HG02759 (cell line): ENCODE measurements around the gene TASP1.
"Not testable (repeated sequence)": the region's sequence is repeated elsewhere in the genome, so short reads cannot be mapped to it uniquely, and the experiment has no call there.

Experiments used
- ATAC-seq: cut with Tn5 transposase; IDR thresholded peaks from one replicate; pipeline ENCODE4 v1.9.1; 2021; ENCODE audit warnings: mild to moderate bottlenecking, moderate library complexity; ENCODE audit not compliant: unreplicated experiment

Gene TASP1

DNA sequence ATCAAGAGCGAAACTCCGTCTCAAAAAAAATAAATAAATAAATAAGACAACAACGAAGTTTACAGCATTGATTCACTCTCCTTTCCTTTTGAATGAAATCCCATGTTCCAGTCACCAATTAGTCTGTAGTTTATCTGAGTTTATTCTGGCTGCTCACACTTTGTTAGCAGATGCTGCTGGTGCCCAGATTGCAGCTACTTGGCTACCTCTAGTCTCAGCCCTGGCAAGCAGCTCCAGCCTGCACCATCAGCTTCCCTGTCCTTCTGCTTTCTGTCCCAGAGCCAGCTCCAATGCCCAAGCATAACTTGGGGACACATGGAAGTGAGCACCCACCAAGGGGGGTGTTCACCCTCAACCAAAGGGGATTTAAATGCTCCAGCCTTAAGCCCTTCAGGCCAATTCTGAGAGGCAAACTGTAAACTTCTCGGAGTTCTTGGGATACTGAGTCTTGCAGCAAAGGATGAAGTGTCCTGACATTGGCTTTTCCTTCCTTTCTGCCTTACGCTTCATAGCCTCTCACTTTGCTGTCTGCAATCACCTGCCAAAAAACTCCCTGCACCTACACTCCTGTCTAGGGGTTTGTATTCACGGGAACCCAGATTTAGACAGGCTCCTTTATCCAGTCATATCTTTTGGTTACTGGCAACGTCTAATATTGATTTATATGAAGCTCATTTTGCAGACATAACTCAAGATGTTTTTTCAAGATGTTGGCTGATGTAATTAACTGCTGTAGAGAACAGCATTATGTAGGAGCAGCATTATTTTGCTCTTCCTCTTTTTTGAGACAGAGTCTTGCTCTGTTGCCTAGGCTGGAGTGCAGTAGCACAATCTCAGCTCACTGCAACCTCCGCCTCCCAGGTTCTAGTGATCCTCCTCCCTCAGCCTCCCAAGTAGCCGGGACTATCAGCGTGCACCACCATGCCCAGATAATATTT lies 9.8 kb upstream of the TASP1 start:
- ATAC-seq: no peak

- no peak for ATAC-seq
These were observed 5.3 kb upstream of the TASP1 start for GRCh38 chr20:13644010-13644409.

DNA sequence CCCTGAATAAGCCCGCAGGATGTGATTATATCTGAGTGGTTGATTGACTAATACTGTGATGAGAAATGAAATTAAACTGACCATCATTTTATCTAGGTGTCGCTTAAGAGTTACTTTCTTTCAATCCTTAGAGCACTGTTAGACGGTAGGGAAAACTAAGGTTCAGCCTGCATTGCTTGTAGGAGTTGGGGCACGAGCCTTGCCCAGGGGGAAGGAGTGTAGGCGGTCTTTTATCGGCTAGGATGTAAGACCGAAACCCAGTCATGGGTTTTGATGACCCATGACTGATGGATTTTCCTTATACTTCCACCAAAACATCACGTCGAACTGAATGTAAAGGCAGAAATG lies 392 bp upstream of the TASP1 start:
- no peak for ATAC-seq

- ATAC-seq: no peak
These were observed 603 bp downstream of the TASP1 start for GRCh38 chr20:13638162-13638495.

DNA sequence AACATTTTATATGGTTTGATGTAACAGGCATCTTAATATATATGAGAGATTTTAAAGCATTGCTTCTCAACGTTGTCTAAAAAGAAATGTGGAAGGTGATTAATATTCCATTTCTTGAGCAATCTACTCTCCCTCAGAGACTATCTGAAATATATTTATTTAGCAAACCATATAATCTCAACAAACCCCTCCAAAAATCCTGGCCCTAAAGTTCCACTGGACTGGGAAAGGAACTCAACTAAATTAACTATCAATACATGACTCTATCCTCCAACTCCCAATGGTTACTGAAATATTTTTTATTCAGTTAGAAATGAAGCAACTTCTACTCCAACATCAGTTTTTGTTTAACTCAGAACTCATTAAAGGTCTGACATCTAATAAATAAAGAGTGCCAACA lies 6.3 kb downstream of the TASP1 start:
- no peak for ATAC-seq

DNA sequence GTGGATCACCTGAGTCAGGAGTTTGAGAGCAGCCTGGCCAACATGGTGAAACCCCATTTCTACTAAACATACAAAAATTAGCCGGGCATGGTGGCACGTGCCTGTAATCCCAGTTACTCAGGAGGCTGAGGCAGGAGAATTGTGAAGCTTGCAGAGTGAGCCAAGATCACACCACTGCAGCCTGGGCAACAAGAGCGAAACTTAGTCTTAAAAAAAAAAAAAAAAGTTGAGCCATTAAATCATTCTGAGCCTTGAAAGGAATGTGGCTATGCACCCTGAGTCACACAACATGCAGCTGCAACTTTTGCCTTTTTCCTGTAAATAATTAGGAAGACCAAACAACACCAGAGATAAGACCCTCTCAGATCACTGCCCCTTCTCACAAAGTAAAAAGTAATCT lies 11.2 kb downstream of the TASP1 start:
- not testable (repeated sequence) for ATAC-seq

DNA sequence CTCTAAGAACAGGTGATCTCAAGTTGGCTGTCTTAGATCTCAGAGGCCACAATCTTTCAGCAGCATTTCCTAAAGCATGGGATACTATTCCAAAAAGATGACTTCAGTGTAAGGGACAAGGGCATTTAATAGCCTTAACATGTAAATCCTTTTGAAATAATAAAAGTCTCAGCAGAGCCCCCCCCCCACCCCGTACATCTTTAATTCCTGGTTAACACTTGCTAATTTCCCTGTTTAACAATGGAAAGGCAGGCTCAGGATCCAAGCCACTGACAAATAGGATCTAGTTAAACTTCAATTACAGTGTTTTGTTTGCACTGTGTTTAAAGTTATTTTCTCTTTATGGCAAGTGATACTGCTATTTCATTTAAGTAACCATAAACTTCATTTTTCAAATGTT lies 12.0 kb downstream of the TASP1 start:
- ATAC-seq: no peak

GRCh38 chr20:13625304-13625979 lies 13.3 kb downstream of the TASP1 start:
- no peak for ATAC-seq

GRCh38 chr20:13619415-13619814 lies 19.3 kb downstream of the TASP1 start:
- ATAC-seq: not testable (repeated sequence)

GRCh38 chr20:13618456-13618855 lies 20.3 kb downstream of the TASP1 start:
- not testable (repeated sequence) for ATAC-seq

GRCh38 chr20:13617585-13617984 lies 21.1 kb downstream of the TASP1 start:
- ATAC-seq: not testable (repeated sequence)

GRCh38 chr20:13616713-13617112 lies 22.0 kb downstream of the TASP1 start:
- ATAC-seq: not testable (repeated sequence)

- no peak for ATAC-seq
These were observed 24.8 kb downstream of the TASP1 start for GRCh38 chr20:13613917-13614316.

DNA sequence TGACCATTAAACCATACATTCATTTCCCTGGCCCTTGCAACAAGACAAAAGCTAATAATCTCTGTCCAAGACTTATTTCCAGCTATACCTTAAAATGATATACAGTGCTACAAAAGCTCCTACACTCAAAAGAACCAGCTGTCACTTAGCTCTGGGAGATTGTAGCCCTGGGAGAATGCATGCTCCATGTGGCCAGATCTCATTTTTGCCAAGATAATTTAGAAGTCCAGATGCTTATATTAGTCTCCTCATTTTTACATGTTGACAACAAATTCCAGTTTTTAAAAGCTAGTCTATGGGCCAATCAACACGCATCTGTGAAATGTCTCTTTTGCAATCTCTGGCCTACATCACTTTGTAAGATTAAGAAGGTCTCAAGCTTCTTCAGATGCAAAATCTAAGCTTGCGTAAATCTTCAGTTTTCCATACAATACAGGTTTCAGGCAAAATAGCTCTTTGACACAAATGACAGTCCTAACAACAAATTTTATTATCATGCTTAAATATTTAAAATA lies 27.1 kb downstream of the TASP1 start:
- no peak for ATAC-seq

DNA sequence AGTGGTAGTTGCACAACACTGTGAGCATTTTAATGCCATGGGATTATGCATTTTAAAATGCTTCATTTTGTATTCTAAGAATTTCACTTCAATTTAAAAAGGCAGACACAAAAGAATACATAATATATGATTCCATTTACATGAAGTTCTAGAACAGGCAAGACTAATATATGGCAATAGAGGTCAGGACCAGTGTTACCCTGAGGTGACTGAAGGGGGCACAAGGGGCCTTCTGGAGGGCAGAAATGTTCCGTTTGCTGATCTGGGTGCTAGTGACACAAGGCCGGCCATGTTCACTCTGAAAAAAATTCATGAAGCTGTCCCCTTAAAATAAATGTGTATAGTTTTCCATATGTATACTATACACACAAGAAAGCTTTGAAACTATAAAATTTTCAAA lies 28.5 kb downstream of the TASP1 start:
- no peak for ATAC-seq

DNA sequence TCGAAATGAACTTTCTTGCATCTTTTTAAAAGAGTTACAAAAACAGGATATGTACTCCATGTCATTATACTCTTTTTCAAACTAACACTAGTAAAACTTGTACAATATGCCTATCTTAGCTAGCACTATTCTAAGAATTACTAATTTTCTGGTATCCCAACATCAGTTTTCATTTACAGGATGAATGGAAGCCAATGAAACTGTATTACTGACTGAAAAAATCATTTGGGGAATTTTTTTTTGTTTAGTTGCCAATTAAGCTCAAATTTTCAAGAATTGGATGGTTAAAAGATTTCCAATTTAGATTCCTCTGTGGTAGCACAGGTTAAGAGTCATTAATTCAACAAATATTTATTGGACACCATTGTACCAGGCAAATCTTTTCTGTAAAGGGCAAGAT lies 30.7 kb downstream of the TASP1 start:
- ATAC-seq: no peak

DNA sequence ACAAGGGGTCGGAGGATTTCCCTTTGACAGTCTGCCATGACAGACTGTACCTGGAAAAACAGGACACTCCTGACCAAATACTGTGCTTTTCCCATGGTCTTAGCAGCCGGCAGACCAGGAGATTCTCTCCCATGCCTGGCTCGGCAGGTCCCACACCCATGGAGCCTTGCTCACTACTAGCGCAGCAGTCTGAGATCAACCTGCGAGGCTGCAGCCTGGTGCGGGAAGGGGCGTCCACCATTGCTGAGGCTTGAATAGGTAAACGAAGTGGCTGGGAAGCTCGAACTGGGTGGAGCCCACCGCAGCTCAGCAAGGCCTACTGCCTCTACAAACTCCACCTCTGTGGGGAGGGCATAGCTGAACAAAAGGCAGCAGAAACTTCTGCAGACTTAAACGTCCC lies 45.3 kb downstream of the TASP1 start:
- ATAC-seq: not testable (repeated sequence)

DNA sequence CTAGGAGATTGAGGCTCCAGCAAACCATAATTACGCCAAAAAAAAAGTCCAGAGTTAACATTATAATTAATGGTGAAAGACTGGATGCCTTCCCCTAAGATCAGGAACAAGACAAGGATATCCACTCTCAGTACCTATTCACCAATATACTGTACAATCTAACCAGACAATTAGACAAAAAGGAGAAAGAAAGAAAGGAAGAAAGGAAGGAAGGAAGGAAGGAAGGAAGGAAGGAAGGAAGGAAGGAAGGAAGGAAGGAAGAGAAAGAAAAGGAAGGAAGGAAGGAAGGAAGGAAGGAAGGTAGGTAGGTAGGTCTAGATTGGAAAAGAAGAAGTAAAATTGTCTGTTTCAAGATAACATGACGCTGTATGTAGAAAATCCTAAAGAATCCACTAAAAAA lies 50.7 kb downstream of the TASP1 start:
- no peak for ATAC-seq

DNA sequence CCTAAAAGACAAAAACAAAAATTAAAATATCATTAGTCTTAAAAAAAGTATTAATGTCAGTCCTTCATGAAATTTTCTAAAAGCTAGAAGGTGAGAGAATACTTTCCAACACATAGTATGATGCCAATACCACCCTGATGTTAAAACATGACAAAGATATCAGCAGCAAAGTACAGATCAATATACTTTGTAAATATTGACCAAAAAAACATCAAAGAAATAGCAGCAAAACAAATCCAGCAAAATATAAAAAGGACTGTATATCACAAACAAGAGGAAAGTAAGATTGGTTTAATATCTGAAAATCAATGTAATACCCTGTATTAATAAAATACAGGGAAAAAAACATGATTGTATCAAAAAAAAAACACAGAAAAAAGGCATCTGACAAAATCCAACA lies 51.4 kb downstream of the TASP1 start:
- ATAC-seq: no peak

DNA sequence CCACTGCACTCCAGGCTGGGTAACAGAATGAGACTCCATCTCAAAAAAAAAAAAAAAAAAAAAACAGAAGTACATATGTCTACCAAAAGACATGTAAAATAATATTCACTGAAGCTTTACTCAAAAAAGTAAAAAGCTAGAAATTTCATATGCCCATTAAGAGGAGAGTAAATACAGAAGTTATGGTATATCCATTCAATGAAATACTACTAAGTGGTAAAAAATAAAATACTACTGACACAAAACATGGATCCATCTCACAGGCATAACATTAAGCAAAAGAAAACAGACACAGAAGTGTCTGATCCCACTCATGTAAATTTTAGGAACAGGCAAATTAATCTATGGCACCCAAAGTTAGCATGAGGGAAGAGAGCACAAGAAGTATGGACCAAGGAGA lies 52.6 kb downstream of the TASP1 start:
- no peak for ATAC-seq

GRCh38 chr20:13581451-13581850 lies 57.3 kb downstream of the TASP1 start:
- ATAC-seq: no peak

GRCh38 chr20:13580707-13581106 lies 58.0 kb downstream of the TASP1 start:
- ATAC-seq: no peak
